CD14-positive monocyte (primary cell): ENCODE results near the gene COX6A1. TPM values are rescaled to one million over a fixed set of nuclear protein-coding genes. Genes with fewer than 3 reads are reported as not detected.

Experiments used
- DNase-seq, 3 donors: peaks; one replicate each; pipeline ENCODE4 v3.0.0-alpha.2; 2011 to 2022
- H2AFZ ChIP-seq: 2 replicates; pipeline ENCODE4 v1.6.0; 2012; ENCODE audit warnings: mild to moderate bottlenecking, low read depth, low read length, inconsistent platforms; ENCODE audit not compliant: insufficient read depth, poor library complexity, severe bottlenecking
- H3K27ac ChIP-seq, 2 donors: 1 replicate in 1 of 2; 2 replicates in 1 of 2; pipeline ENCODE4 v1.5.1; 2012 to 2013; ENCODE audit warnings: low read length in 2 of 2, control low read depth in 1 of 2, inconsistent platforms in 1 of 2, low read depth in 1 of 2, mild to moderate bottlenecking in 1 of 2
- H3K27me3 ChIP-seq, 2 donors: one replicate each; pipeline versions ENCODE4 v1.6.0 to v1.6.1; 2011 to 2013; ENCODE audit warnings: low read length in 2 of 2; ENCODE audit not compliant: control insufficient read depth in 2 of 2, insufficient read depth in 2 of 2
- H3K36me3 ChIP-seq, 2 donors: replicated peaks in 1 of 2; 1 replicate in 1 of 2; 2 replicates in 1 of 2; pipeline versions ENCODE4 v1.5.1 to v1.6.1; 2012 to 2013; ENCODE audit warnings: low read length in 2 of 2, control low read depth in 1 of 2, inconsistent platforms in 1 of 2, mild to moderate bottlenecking in 1 of 2; ENCODE audit not compliant: insufficient read depth in 2 of 2, control insufficient read depth in 1 of 2
- H3K4me1 ChIP-seq, 2 donors: 1 replicate in 1 of 2; 2 replicates in 1 of 2; pipeline versions ENCODE4 v1.5.1 to v1.6.1; 2012 to 2013; ENCODE audit warnings: low read length in 2 of 2, control low read depth in 1 of 2, inconsistent platforms in 1 of 2, mild to moderate bottlenecking in 1 of 2, moderate library complexity in 1 of 2; ENCODE audit not compliant: insufficient read depth in 2 of 2, control insufficient read depth in 1 of 2
- H3K4me2 ChIP-seq: replicated peaks from 2 replicates; pipeline ENCODE3; 2012; ENCODE audit warnings: low read length, moderate library complexity, mild to moderate bottlenecking; ENCODE audit not compliant: poor library complexity, severe bottlenecking; ENCODE audit errors: extremely low read depth
- H3K4me3 ChIP-seq, 3 experiments: fragments of 200-600 bp in 1 of 3; sonication (generic) in 1 of 3; replicated peaks in 1 of 3; 1 replicate in 2 of 3; 2 replicates in 1 of 3; pipeline ENCODE4 v1.5.1; 2011 to 2013; ENCODE audit warnings: low read length in 3 of 3, mild to moderate bottlenecking in 3 of 3, control low read depth in 2 of 3, low read depth in 2 of 3, inconsistent platforms in 1 of 3, moderate library complexity in 1 of 3
- H3K79me2 ChIP-seq: 2 replicates; pipeline ENCODE4 v1.6.0; 2012; ENCODE audit warnings: mild to moderate bottlenecking, control low read depth, inconsistent platforms, low read length, moderate library complexity; ENCODE audit not compliant: insufficient read depth
- H3K9ac ChIP-seq: 2 replicates; pipeline ENCODE4 v1.6.0; 2017; ENCODE audit warnings: low read length, mild to moderate bottlenecking; ENCODE audit not compliant: insufficient read depth, poor library complexity, severe bottlenecking
- H3K9me3 ChIP-seq, 2 donors: replicated peaks in 1 of 2; 1 replicate in 1 of 2; 2 replicates in 1 of 2; pipeline versions ENCODE4 v1.5.1 to v1.6.1; 2012 to 2013; ENCODE audit warnings: low read length in 2 of 2, control low read depth in 1 of 2; ENCODE audit not compliant: control insufficient read depth in 1 of 2, insufficient read depth in 1 of 2
- H4K20me1 ChIP-seq: 2 replicates; pipeline ENCODE4 v1.6.0; 2012; ENCODE audit warnings: mild to moderate bottlenecking, low read length, control low read depth, moderate library complexity; ENCODE audit not compliant: insufficient read depth
- H3K27ac Mint-ChIP-seq, 7 donors: one replicate each; pipeline ENCODE4 v1.8.0; 2020; ENCODE audit warnings: mild to moderate bottlenecking in 7 of 7, mixed read lengths in 7 of 7, moderate library complexity in 6 of 7, inconsistent platforms in 2 of 7
- H3K27me3 Mint-ChIP-seq, 3 donors: one replicate each; pipeline ENCODE4 v1.8.0; 2021 to 2022; ENCODE audit warnings: low read depth in 3 of 3, mild to moderate bottlenecking in 3 of 3, mixed read lengths in 3 of 3, moderate library complexity in 3 of 3, inconsistent platforms in 1 of 3
- H3K36me3 Mint-ChIP-seq, 2 donors: one replicate each; pipeline ENCODE4 v1.8.0; 2020; ENCODE audit warnings: mixed read lengths in 2 of 2, inconsistent platforms in 1 of 2, mild to moderate bottlenecking in 1 of 2
- H3K4me1 Mint-ChIP-seq: one replicate; pipeline ENCODE4 v1.8.0; 2020; ENCODE audit warnings: mild to moderate bottlenecking, mixed read lengths
- H3K4me3 Mint-ChIP-seq, 2 donors: one replicate each; pipeline ENCODE4 v1.8.0; 2020; ENCODE audit warnings: mild to moderate bottlenecking in 2 of 2, mixed read lengths in 2 of 2, moderate library complexity in 1 of 2
- H3K9me3 Mint-ChIP-seq, 7 donors: one replicate each; pipeline ENCODE4 v1.8.0; 2020 to 2022; ENCODE audit warnings: mixed read lengths in 7 of 7, mild to moderate bottlenecking in 6 of 7, moderate library complexity in 6 of 7, inconsistent platforms in 2 of 7
- CTCF ChIP-seq: fragments of 200-600 bp; IDR thresholded peaks from one replicate; pipeline ENCODE4 v1.8.0; 2022; ENCODE audit warnings: antibody characterized with exemption, mild to moderate bottlenecking
- WGBS: methylation state at CpG from one replicate; pipeline ENCODE4 v1.1.5; 2013; ENCODE audit warnings: missing lambda C conversion rate; ENCODE audit not compliant: insufficient coverage; 5-methylcytosine and 5-hydroxymethylcytosine counted together
- intact Hi-C, 2 donors: fragments of 100-400 bp; cut with micrococcal nuclease; formaldehyde crosslinking; loops; one replicate each; pipeline versions ENCODE4 v1.15.0 to v1.15.1; 2023
- polyA plus RNA-seq, 3 donors: library from polyadenylated mRNA; depleted of rRNA in 1 of 3; unstranded in 2 of 3; stranded (reverse) in 1 of 3; fragments of 300-500 nt in 2 of 3; fragments of >200 nt in 1 of 3; fragmentation: Illumina TruSeq in 2 of 3; gene quantifications; 1 replicate in 2 of 3; 2 replicates in 1 of 3; pipeline ENCODE4 v1.2.3, GENCODE V29; 2012 to 2021

COX6A1 gene
- polyA plus RNA-seq, 3 donors, result 345 to 924 (median 901) TPM

- Mint-ChIP-seq H3K27ac (no peak overlapping the region), H3K27me3 (peaks cover 20 to 44% (median 44%) of the 10 kb centered on the region in 3 donors), H3K4me3 (peak overlapping the region in 1 of 2 donors; percentile 35), H3K36me3 (no peaks in the 10 kb centered on the region), H3K4me1 (peaks cover 4% of the 10 kb centered on the region), H3K9me3 (no peaks in the 10 kb centered on the region)
- Histone ChIP-seq H3K4me3 (no peak overlapping the region), H3K79me2 (no peaks in the 10 kb centered on the region), H3K9ac (no peak overlapping the region), H2AFZ (no peak overlapping the region), H3K9me3 (no peaks in the 10 kb centered on the region), H3K4me1 (no peaks in the 10 kb centered on the region), H4K20me1 (no peaks in the 10 kb centered on the region), H3K27ac (no peak overlapping the region), H3K36me3 (no peaks in the 10 kb centered on the region), H3K4me2 (no peak overlapping the region), H3K27me3 (peaks cover 2 to 21% of the 10 kb centered on the region in 2 donors)
- TF ChIP-seq CTCF, result no peak
- DNase-seq, result no peak
- 80% methylated on average over 30 of the region's 33 CpGs for WGBS
- intact Hi-C loops, result no loop called here
Measured at GRCh38 chr12:120397824-120398540, 39.9 kb upstream of the COX6A1 start.

GRCh38 chr12:120399531-120399930 lies 38.4 kb upstream of the COX6A1 start:
- peaks cover 14 to 41% (median 33%) of the 10 kb centered on the region in 3 donors for H3K27me3 Mint-ChIP-seq
- H2AFZ ChIP-seq, result no peak overlapping the region
- peaks cover 3% of the 10 kb centered on the region for H3K4me1 Mint-ChIP-seq
- intact Hi-C loops, result no loop called here
- H3K36me3 Mint-ChIP-seq, result no peaks in the 10 kb centered on the region
- H3K9me3 ChIP-seq, result no peaks in the 10 kb centered on the region
- TF ChIP-seq CTCF, result no peak
- H4K20me1 ChIP-seq, result no peaks in the 10 kb centered on the region
- H3K27ac Mint-ChIP-seq, result no peak overlapping the region
- no peak overlapping the region for H3K27ac ChIP-seq
- peaks cover 0 to 4% (median 0%) of the 10 kb centered on the region in 7 donors for H3K9me3 Mint-ChIP-seq
- no peak overlapping the region for H3K4me3 Mint-ChIP-seq
- H3K79me2 ChIP-seq, result no peaks in the 10 kb centered on the region
- WGBS, result no CpG with 5 or more reads among the region's 5 CpGs
- no peak overlapping the region for H3K9ac ChIP-seq
- H3K27me3 ChIP-seq, result peaks cover 0 to 14% of the 10 kb centered on the region in 2 donors
- H3K4me2 ChIP-seq, result no peak overlapping the region
- H3K4me1 ChIP-seq, result no peaks in the 10 kb centered on the region
- no peak for DNase-seq
- H3K36me3 ChIP-seq, result no peaks in the 10 kb centered on the region
- H3K4me3 ChIP-seq, result no peak overlapping the region
